Gastroesophageal sphincter (tissue), 3 donors: ENCODE measurements around the gene GJD2.
A peak's percentile ranks its signal among the peaks of the same experiment; 100 is the strongest.

Source experiments
- CTCF ChIP-seq, 4 experiments: fragments of 200-600 bp in 2 of 4; fragments of 450-650 bp in 2 of 4; sonication (generic) in 1 of 4; IDR thresholded peaks; one replicate each; pipeline ENCODE4 v1.5.1; 2017 to 2019; ENCODE audit warnings: antibody characterized with exemption in 4 of 4, mild to moderate bottlenecking in 2 of 4, moderate library complexity in 2 of 4
- POLR2A ChIP-seq, 2 donors: fragments of 450-650 bp; IDR thresholded peaks; one replicate each; pipeline ENCODE4 v1.6.1; 2017; ENCODE audit warnings: antibody characterized with exemption in 2 of 2, mild to moderate bottlenecking in 2 of 2, moderate library complexity in 1 of 2
- POLR2AphosphoS5 ChIP-seq: sonication (generic); formaldehyde crosslinking; IDR thresholded peaks from one replicate; pipeline ENCODE4 v1.6.1; 2017; ENCODE audit warnings: antibody characterized with exemption

- TF ChIP-seq POLR2AphosphoS5 = peak; percentile 42
- TF ChIP-seq CTCF (IDR thresholded peaks at IDR 0.05) = no peak
- TF ChIP-seq POLR2A (IDR thresholded peaks at IDR 0.05) = no peak
These were observed 32.9 kb downstream of the GJD2 start for GRCh38 chr15:34721802-34722438.
